Effector CD4-positive, alpha-beta T cell (primary cell): ENCODE results near the gene KDM6B.
"Not testable (repeated sequence)": the region's sequence is repeated elsewhere in the genome, so short reads cannot be mapped to it uniquely, and the experiment has no call there.

Source experiments
- DNase-seq: peaks from one replicate; pipeline ENCODE4 v3.0.0-alpha.2; 2020

The KDM6B gene

DNA sequence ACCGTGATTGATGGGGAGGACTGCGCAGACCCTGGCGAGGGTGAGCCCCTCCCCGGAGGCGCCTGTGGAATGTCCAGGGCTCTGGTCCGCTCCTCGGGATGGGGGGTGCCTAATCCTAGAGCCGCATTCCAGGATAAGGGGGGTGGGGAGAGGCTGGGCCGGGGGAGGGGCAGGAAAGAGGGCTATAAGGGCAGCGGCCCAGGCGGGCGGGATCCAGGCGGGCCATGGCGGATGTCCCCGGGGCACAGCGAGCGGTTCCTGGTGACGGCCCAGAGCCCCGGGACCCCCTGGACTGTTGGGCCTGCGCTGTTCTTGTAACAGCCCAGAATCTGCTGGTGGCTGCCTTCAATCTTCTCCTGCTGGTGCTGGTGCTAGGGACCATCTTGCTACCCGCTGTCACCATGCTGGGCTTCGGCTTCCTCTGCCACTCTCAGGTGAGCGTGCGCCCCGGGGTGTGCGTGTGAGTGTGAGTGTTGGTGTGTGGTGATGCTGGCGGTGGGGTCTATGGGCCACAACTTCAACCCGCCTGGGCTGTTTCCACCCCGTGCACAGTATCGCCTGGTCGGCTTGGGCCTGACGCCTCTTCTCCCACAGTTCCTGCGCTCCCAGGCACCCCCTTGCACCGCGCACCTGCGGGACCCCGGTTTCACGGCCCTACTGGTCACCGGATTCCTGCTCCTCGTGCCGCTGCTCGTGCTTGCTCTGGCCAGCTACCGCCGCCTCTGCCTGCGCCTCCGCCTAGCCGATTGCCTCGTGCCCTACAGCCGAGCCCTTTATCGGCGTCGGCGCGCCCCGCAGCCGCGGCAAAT lies 21.0 kb downstream of the KDM6B start, which contains the start of gene TMEM88:
TMEM88 (plus strand) TSS at position 216 of the 809 bp plus-strand sequence; CDS start at position 225, 9 bp downstream.
- no peak for DNase-seq

DNA sequence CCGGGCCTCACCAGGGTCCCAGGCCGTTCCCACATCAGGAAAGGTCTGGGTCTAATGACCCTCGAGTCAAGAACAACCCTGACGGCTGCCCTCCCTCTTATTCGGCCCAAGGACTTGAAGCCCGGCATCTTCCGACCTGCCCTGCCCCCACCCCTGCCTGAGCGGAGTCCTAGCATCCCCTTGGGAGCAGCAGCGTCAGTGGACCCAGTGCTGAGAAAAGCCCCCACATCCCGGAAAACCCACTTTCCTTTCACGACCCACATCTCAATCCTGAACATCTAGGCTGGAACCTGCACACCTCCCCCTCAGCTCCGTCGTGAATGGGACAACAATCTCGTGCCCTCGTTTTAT lies 21.6 kb downstream of the KDM6B start:
- DNase-seq: no peak

DNA sequence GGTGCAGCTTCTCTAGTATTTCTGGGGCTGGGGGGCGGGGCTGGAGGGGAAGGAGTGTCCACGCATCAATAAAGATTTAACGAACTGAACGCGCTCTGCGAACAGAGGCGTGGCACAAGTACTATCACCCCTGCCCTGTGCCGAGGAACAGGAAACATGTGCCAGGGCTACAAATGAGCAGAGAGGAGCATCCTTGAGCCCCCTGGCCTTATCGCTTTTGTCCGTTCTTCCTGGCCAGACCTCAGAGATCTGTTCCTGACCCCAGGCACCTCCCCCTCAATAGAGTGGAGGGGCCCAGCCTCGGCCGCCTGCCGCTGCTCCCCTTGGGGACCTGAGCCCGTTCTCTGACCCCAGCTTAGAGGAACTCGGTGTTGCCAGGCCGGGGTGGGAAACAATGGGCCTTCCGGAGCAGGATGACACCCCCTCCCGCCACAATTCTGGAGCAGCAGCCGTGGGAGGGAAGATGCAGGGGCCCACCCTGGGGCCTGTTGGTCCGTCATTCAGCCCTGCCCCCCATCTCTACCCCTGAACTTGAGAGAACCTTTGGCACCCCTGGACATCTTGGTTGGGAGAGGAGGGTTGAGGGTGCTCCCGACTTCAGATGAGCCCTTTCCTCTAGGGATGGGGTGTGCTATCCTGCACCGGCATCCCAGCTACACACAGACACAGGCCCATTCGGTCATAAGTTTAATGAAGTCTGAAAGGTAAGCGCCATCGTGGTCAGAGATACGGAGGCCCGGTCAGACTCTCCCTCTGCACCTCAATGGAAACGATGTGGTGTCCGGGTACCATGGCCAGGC lies 22.2 kb downstream of the KDM6B start:
- DNase-seq: peak; percentile 19

DNA sequence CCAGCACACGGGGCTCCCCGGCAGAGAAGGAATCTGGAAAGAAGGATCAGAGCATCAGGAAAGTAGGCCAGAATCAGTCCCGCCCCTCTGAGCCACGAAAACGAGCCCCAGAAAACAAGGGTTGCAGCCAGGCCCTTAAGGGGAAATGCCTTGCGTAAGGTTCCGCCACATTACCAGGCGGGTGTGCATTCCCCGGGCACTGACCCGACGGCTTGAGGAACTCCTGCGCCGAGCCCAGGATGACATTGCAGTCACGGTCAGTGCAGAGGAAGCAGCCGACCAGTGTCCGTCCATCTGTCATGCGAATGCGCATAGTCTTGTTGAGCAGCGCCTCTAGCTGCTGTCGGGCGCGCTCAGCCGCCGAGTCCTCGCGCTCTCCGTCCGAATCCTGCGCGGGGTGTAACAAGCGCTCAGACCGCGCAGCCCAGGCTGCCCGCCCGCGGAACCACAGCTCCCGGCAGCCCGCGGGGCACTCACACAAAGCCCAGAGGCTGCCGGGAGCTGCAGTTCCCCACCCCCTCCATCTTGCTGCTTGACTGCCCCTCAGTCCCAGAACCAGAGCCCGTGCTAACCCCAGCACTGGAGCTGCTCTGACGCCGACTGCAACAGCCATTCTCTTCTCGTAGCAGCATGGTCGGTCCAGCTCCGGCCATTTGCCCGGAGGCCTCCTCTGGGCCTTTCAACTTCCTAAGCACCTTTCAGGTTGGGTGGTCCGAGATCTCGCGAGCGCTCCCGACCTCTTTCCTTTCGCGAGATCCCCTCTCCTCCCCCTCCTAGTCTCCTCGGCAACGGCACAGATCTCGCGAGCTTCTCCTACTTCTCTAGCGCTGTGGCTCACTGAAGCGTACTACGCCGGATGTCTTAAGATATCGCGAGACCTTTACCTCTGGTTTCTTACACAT lies 23.0 kb downstream of the KDM6B start, which contains the start of gene NAA38:
NAA38 (minus strand) TSS at position 749 of the 902 bp plus-strand sequence; CDS start at position 653, 96 bp downstream.
- DNase-seq: peak; percentile 93

DNA sequence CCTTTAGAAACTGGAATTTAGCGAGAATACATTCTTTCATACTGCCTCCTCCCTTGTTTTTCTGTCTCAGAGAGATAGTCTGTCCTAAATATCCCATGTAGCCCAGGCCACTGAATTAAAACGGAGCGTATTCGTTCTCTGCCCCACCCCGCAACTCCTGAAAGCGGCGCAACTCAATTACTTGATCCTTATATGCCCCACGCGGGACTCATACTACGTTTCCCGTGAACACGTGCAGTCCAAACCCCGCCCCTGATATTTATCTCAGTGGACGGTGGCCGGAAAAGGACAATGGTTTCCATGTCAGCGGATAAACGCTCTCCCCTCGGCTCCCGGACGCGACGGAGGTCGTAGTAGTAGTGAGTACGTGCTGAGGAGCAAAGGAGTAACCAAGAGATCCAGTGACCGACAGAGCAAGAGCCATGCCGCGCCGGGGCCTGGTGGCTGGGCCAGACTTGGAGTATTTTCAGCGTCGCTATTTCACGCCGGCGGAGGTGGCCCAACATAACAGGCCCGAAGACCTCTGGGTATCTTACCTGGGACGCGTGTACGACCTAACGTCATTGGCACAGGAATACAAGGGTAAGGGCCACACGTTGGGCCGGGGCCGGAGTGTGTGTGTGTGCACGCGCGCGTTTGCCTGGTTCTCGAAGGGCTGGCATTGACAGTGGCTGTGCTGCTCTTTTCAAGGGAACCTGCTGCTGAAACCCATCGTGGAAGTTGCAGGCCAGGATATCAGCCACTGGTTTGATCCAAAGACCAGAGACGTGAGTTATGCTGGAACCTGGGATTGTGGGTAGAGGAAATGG lies 23.9 kb downstream of the KDM6B start, which contains the start of gene CYB5D1:
CYB5D1 (plus strand) TSS at position 291 of the 809 bp plus-strand sequence; CDS start at position 423, 132 bp downstream.
- peak; percentile 86 for DNase-seq

DNA sequence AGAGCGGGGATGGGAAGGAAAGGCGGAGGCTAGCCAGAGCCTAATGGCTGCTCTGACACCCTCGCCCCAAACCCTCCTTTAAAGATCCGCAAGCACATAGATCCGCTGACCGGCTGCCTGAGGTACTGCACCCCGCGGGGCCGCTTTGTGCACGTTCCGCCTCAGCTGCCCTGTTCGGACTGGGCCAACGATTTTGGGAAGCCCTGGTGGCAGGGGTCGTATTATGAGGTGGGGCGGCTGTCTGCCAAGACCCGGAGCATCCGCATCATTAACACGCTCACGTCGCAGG lies 24.4 kb downstream of the KDM6B start:
- DNase-seq: peak; percentile 18

DNA sequence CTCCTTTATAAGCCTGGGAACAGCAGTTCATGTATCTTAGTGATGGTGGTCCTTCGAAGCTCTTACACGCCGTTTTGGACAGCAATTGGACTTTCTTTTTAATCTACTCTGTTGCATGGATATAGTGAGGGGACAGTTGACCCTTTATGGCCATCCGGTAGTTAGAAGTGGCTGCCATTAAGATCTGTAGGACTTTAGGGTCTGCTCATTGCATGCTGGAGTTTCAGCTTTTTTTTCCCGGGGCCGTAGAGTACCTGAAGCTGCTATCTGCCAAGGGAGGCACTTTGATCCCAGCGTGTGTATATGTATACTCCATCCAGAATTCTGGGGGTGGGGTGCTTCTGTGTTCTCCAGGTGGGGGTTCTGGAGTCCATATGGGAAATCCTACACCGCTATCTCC lies 25.0 kb downstream of the KDM6B start:
- no peak for DNase-seq

DNA sequence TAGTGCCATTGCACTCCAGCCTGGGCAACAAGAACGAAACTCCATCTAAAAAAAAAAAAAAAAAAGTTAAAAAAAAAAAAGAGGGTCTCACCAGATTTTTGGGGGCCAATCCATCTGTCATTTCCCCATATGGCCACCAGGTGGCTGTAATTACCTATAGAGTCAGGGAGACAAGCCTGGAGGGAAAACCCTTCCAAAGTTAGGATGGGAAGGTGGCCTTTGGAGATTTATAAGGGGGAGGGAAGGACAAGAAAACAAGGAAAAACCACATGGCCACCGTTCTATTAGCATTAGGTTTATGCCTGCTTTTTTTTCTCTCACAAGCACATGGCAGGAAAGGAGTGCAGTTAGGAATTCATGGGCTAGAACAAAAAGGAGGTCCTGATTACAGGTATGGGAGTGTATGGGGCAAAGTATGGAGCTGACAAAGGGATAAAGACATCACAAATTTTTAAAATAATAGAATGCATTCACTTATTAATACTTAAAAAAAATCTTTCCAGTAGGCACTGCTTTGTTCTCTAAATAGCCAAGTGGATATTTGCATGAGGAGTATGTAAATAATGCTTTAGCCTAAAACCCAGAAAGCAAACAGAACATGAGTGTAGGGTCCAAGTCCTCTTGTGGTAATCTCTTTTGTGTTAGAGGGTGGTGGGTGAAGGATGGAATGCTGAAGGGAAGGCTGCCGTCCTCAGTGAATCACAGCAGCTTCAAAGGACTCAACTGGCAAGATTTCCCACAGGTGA lies 28.8 kb downstream of the KDM6B start:
- DNase-seq: peak; percentile 41

DNA sequence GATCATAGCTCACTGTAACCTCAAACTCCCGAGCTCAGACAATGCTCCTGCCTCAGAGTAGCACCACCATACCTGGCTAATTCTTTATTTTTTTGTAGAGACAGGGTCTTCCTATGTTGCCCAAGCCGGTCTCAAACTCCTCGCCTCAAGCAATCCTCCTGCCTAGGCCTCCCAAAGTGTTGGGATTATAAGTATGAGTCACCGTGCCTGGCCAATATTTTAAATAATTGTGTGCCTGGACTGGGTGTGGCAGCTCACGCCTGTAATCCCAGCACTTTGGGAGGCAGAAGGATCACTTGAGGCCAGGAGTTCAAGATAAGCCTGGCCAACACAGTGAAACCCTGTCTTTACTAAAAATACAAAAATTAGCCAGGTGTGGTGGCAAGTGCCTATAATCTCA lies 30.4 kb downstream of the KDM6B start:
- not testable (repeated sequence) for DNase-seq

DNA sequence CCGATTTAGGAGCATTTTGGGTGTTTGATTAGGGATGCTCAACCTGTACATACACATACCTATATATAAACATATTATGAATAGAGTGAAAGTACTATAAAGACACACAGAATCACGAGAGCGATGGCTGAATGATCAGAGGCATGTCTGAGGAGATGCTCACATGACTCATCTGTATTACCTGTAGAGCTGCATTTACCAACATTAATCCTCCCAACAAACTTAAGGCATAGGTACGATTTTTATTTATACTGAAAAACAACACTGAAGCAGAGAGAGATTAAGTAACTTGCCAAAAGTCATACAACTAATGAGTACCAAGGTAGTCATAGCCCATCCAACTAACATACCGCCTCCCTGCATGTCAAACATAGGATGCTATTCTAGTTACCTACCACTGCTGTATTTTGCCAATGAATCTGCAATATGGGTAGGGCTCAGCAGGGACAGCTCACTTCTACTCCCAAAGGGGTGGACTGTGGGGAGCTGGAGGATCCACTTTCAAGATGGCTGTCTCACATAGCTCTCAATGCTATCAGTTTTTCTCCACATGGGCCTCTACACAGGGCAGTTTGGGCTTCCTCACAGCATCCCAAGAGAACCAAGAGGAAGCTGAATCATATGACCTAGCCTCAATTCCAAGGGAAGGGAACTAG lies 31.1 kb downstream of the KDM6B start:
- DNase-seq: no peak

DNA sequence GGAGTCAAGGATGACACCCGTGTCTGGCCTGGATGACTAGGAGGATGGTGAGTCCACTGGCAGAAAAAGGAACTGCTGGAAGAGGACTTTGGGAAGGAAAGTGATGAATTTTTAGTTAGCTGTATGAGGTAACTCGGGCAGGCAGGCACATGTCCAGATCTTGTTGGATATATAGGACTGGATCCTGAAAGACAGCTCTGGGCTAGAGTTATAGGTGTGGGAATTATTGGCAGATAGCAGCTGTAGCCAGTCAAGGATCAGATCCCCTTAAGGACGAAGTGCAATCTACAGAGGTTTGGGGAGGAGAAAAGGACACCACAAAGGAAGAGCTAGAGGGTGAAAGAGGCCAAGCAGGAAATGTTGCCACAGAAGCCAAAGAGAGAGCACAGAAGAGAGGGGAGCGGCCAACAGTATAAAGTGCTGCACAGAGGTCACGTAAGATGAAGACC lies 33.9 kb downstream of the KDM6B start:
- DNase-seq: no peak

DNA sequence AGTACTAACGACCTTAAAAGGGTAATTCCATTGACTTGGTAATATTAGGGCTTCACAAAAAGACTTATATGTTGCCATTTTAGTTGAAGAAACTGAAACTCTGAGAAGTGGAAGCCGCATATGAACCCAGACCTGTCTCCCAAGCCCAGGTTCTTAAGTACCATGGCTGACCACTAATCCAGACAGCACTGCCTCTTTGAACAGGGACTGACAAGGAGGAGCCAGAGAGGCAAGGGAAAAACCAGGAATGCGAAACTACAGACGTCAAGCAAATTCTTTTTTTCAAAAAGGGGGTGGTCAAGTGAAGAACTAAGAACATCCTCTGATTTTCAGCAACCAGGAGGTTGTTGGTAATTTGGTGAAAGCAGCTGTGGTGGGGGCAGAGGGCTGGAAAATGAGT lies 39.0 kb downstream of the KDM6B start:
- DNase-seq: no peak

DNA sequence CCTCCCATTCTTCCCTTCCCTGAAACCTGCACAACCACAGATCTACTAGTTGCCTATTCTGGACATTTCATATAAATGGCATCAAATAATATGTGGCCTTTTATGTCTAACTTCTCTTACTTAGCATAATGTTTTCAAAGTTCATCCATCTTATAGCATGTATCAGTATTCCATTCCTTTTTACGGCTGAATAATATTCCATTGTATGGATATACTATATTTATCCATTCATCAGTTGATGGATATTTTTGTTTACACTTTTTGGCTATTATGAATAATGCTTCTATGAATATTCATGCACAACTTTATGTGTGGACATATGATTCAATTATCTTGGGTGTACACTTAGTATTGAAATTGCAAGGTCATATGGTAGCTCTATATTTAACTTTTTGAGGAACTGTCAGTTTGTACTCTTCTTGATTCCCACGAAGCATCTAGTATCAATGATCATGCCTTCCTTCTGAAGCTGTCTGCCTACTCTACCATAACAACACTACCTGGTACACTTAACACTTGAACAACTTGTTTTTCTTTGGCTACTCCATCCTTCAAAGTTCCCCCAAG lies 41.9 kb downstream of the KDM6B start:
- no peak for DNase-seq

DNA sequence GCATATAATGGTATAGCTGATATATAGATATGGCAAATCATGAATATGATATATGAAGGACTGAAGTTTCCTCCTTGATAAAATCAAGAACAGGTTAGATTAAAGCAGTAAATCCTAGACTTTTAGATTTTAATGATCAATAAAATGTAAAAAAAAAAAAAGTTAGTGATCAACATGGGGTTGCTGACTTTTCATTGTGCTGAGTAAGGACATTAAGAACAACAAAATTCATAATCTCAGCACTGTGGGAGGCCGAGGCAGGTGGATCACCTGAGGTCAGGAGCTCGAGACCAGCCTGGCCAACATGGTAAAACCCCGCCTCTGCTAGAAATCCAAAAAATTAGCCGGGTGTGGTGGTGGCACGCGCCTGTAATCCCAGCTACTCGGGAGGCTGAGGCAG lies 44.2 kb downstream of the KDM6B start:
- no peak for DNase-seq

DNA sequence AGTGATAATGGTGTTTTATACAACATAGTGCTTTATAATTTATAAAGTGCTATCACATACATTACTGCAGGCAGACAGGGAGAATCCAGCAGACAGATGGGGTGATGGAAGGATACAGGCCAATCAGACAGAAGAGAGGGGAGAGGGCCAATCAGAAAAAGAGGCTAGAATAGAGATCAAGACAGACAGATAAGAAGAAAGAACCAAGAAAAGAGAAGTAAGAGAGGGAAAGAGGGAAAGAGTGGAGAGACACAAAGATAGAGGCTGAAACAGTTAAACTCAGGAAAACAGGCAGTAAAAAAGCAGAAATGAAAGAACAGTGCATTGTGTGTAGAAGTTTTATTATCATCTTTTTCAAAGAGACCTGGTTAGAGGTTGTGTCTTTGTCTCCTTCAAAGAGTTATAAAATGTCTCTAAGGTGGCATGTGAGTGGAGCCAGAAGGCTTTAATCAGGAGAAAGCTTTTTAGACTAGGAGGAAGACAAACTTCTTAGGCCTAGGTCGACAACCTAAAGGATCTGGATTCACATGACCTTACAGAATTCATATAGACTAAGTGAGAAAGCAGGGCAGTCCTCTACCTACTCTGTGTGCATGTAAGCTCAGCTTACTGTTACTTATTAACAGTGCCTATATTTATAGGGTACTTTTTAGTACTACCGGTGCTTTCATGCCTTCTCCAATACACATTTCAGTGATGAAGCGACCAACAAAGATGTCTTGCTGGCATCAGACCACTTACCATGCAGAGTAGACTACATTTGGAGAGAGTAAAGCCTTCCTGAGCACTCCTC lies 46.3 kb downstream of the KDM6B start:
- no peak for DNase-seq

DNA sequence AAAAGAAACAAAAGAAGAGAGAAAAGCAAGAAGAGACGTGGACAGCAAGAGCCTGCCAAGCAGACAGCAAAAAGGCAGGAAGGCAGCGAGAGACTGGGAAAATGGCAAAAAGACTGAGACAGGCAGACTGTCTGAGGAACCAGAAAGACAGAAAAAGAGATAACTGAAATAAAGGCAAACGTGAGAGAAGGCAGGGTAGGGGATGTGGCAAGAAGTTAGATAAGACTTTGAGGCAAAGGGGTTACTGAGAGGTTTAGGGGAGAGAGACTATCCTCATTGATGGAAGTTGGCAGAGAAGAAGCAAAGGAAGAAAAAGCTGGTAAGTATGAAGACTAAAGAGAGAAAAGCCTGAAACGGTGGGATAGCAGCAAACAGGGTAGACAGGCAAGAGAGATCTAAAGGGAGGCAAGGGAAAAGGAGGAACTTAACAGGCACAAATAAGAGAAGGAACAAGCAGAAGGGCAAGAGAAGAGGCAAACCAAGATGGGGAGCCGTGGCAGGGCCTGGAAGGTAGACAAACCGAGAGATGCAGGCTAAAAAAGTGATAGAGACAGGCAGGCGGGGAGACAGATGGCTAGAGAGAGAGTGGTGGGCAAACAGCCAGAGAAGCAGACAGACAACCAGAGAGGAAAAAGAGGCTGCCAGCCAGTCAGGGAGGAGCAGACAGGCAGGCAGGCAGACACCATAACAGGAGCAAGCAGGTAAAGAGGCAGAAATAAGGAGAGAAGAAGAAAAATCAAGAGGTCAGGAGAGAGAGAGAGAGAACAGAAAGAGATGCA lies 47.4 kb downstream of the KDM6B start:
- no peak for DNase-seq

DNA sequence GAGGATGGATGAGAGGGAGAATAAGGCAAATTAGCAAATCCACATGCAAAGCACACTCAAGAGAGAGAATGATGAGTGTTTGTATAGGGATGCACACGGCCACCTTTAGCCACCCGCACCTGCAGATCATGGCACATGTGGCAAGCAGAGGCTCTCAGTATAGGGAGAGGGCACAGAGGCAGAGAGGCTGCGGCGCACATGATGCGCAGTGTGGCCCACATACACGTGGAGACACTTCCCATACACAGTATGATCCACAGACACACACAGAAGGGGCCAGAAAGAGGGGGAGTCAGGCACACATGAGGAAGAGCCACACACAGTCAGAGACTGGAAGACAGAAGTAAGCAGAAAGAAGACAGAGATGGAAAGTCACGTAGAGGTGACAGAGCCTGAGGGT lies 48.1 kb downstream of the KDM6B start:
- DNase-seq: no peak

DNA sequence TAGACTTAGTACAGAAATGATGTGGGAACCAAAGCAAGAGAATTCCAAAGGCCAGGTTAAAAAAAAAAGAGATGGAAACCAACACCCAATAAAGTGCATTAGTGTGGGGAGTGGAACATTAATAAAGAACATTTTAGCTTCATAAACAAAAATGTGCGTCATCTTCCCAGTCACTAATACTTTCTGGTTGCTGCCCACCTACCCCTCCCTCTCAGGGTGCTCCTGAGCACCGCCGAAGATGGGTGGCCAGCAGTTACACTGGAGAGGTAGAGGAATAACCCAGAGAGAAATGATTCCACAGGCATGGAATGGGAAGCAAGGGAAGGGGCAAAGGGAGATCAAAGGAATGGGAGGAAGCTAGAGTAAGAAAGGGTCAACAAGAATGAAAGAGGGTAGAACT lies 48.6 kb downstream of the KDM6B start:
- DNase-seq: no peak
